ENCODE results near the gene FAM53B.

Gene FAM53B

GRCh38 chr10:124602646-124603365 lies 141.4 kb downstream of the FAM53B start:
- H3K4me3 ChIP-seq (ENCODE audit: control insufficient read depth, low read depth, low read length) = no peak overlapping the region
- no peak for DNase-seq (ENCODE audit: low read depth)
- TF ChIP-seq CTCF (IDR thresholded peaks at IDR 0.05; ENCODE audit: control insufficient read depth, insufficient read depth, low read depth, low read length, missing control alignments) = no peak

- H3K4me3 ChIP-seq (ENCODE audit: control insufficient read depth, low read depth, low read length) = no peak overlapping the region
- DNase-seq (ENCODE audit: low read depth) = no peak
- TF ChIP-seq CTCF (IDR thresholded peaks at IDR 0.05; ENCODE audit: control insufficient read depth, insufficient read depth, low read depth, low read length, missing control alignments) = no peak
These were observed 142.0 kb downstream of the FAM53B start for GRCh38 chr10:124602121-124602561.

GRCh38 chr10:124601431-124602120 lies 142.6 kb downstream of the FAM53B start:
- DNase-seq (ENCODE audit: low read depth) = no peak
- no peak overlapping the region for H3K4me3 ChIP-seq (ENCODE audit: control insufficient read depth, low read depth, low read length)
- TF ChIP-seq CTCF (IDR thresholded peaks at IDR 0.05; ENCODE audit: control insufficient read depth, insufficient read depth, low read depth, low read length, missing control alignments) = no peak

GRCh38 chr10:124601016-124601415 lies 143.2 kb downstream of the FAM53B start:
- no peak for DNase-seq (ENCODE audit: low read depth)
- TF ChIP-seq CTCF (IDR thresholded peaks at IDR 0.05; ENCODE audit: control insufficient read depth, insufficient read depth, low read depth, low read length, missing control alignments) = no peak
- no peak overlapping the region for H3K4me3 ChIP-seq (ENCODE audit: control insufficient read depth, low read depth, low read length)

GRCh38 chr10:124600051-124600880 lies 143.9 kb downstream of the FAM53B start:
- no peak for TF ChIP-seq CTCF (IDR thresholded peaks at IDR 0.05; ENCODE audit: control insufficient read depth, insufficient read depth, low read depth, low read length, missing control alignments)
- no peak overlapping the region for H3K4me3 ChIP-seq (ENCODE audit: control insufficient read depth, low read depth, low read length)
- no peak for DNase-seq (ENCODE audit: low read depth)

GRCh38 chr10:124599588-124600050 lies 144.6 kb downstream of the FAM53B start:
- H3K4me3 ChIP-seq (ENCODE audit: control insufficient read depth, low read depth, low read length) = no peak overlapping the region
- DNase-seq (ENCODE audit: low read depth) = no peak
- no peak for TF ChIP-seq CTCF (IDR thresholded peaks at IDR 0.05; ENCODE audit: control insufficient read depth, insufficient read depth, low read depth, low read length, missing control alignments)
